ENCODE data around the gene NELFCD. TPM values are rescaled to one million over a fixed set of nuclear protein-coding genes. Genes with fewer than 3 reads are reported as not detected.

The NELFCD gene
- total RNA-seq, 4 donors from 2014 or later = 15.9 to 66.6 (median 41.3) TPM

DNA sequence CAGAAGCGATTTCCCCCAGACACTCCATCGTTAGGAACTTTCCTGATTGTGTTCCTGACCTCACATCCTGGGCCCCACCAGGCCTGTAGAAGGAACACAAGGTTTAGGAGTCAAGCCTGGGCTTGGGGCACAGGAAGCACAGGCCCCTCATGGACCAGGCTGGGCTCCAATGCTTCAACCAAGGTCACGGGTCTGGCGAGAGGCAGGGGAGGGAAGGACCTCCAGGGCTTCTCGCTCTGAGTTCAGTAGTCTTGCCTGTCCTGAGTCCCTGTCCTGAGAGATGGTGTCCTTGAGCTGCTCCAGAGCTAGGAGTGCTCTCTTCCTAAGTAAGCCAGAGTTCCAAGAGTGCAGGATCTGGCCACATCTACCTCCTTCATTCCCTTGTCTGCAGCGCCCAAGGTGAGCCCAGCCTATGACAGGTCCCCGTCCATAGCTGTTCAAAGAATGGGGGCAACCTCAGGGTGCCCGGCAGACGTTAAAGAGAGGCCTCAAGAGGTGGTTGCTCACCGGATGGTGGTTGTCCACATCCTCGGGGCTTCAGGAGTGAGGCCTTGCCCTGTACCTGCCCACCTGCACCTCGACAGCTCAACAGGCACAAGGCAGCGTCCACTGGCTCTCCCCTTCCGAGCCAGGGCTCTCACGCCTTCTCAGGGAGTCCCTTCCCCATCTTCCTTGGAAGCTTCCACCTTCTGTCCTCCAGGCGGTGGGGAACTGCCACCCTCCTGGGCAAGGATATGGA, 36.6 kb downstream of the NELFCD start:
- no peak for DNase-seq
- no peaks in the 10 kb centered on the region for H3K36me3 ChIP-seq
- H3K27ac ChIP-seq = no peak overlapping the region
- intact Hi-C loops (cut with DNase I; ENCODE audit: low total_unique reads) = no loop called here
- no peak overlapping the region for H3K4me3 ChIP-seq
- TF ChIP-seq, protein P1, sequence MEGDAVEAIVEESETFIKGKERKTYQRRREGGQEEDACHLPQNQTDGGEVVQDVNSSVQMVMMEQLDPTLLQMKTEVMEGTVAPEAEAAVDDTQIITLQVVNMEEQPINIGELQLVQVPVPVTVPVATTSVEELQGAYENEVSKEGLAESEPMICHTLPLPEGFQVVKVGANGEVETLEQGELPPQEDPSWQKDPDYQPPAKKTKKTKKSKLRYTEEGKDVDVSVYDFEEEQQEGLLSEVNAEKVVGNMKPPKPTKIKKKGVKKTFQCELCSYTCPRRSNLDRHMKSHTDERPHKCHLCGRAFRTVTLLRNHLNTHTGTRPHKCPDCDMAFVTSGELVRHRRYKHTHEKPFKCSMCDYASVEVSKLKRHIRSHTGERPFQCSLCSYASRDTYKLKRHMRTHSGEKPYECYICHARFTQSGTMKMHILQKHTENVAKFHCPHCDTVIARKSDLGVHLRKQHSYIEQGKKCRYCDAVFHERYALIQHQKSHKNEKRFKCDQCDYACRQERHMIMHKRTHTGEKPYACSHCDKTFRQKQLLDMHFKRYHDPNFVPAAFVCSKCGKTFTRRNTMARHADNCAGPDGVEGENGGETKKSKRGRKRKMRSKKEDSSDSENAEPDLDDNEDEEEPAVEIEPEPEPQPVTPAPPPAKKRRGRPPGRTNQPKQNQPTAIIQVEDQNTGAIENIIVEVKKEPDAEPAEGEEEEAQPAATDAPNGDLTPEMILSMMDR (IDR thresholded peaks at IDR 0.05) = no peak
- no peak for TF ChIP-seq POLR2A (IDR thresholded peaks at IDR 0.05)
- no peaks in the 10 kb centered on the region for H3K27me3 ChIP-seq
- no peaks in the 10 kb centered on the region for H3K9me3 ChIP-seq
- no peaks in the 10 kb centered on the region for H3K4me1 ChIP-seq

DNA sequence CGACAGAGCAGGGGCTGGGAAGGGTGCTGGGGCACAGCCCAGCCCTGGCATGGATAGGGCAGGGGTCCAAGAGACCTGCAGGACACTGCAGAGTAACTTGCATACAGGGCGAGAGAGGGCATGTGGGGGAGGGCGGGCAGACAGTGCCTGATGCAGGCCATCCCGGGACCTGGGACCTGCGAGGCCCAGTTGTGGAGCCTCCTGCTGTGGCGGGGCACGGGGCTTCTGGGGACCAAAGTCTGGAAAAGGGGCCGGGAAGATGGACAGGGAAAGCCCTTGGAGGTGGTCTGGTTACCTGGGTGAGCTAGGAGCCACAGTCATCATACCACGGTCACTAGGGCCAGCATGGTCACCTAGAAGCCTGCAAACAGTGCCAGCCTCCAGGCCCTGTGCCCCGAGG, 37.8 kb downstream of the NELFCD start:
- intact Hi-C loops (cut with DNase I; ENCODE audit: low total_unique reads) = no loop called here
- Histone ChIP-seq H3K27me3 (no peaks in the 10 kb centered on the region), H3K27ac (no peak overlapping the region), H3K9me3 (no peaks in the 10 kb centered on the region), H3K4me1 (no peaks in the 10 kb centered on the region), H3K4me3 (no peak overlapping the region), H3K36me3 (no peaks in the 10 kb centered on the region)
- DNase-seq = no peak
- no peak for TF ChIP-seq POLR2A (IDR thresholded peaks at IDR 0.05)
- TF ChIP-seq, protein P1 (IDR thresholded peaks at IDR 0.05) = no peak

DNA sequence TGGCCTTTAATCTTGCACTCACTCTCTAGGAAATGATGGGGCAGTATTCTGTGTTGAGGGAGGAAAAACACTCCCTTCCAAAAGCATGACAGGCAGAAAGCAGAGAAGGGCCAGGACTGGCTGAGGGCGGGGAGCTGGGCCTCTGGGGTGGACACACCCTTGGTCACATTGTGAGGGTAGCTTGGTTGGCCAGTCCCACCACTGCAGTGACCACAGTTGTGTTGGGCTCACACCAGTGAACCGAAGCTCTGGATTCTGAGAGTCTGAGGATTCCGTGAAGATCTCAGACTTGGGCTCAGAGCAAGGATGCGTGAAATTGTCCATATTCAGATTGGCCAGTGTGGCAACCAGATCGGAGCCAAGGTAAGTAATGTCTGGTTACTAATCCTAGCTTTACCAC, 38.2 kb downstream of the NELFCD start, which contains the start of gene TUBB1:
Gene TUBB1 (plus strand): TSS at position 213 of the 400 bp plus-strand sequence. CDS start 94 bp downstream, at position 307.
- no peak for TF ChIP-seq POLR2A (IDR thresholded peaks at IDR 0.05)
- TF ChIP-seq, protein P1 (IDR thresholded peaks at IDR 0.05) = no peak
- Histone ChIP-seq H3K27ac (no peak within 1 kb of the TSS), H3K27me3 (no peaks in the 10 kb centered on the region), H3K4me1 (no peaks in the 10 kb centered on the region), H3K4me3 (no peak within 1 kb of the TSS), H3K36me3 (no peaks in the 10 kb centered on the region), H3K9me3 (no peaks in the 10 kb centered on the region)
- no peak for DNase-seq
- intact Hi-C loops (cut with DNase I; ENCODE audit: low total_unique reads) = no loop called here

DNA sequence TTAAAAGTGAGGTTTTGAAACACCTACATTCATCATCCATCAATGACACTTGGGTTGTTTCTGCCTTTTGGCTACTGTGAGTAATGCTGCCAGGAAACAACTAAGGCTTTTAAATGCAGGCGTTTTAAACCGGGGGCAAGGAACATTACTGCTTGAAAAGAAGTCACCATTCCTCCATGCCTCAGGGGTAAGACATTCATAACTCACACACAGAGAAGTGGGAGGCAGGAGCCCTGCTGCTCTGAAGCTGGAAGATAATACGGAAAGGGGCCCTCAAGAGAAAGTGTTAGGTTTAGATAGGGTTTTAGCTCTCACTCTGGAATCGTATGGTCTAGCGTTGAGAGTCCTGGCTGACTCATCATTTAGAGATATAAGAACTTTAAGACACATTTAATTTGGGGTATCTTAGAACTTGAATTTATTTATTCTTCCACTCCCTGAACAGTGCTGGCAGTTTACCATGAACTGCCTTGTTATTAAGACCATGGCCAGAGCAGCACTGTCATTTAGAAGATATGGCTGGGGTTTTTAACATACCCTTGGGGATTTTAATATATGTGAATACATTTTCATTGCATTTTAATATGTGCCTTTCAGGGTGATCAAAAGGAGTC, 40.0 kb downstream of the NELFCD start:
- H3K27ac ChIP-seq = no peak overlapping the region
- H3K9me3 ChIP-seq = no peaks in the 10 kb centered on the region
- H3K36me3 ChIP-seq = no peaks in the 10 kb centered on the region
- no peaks in the 10 kb centered on the region for H3K4me1 ChIP-seq
- H3K27me3 ChIP-seq = no peaks in the 10 kb centered on the region
- no peak for TF ChIP-seq POLR2A (IDR thresholded peaks at IDR 0.05)
- TF ChIP-seq, protein P1 (IDR thresholded peaks at IDR 0.05) = no peak
- DNase-seq = no peak
- H3K4me3 ChIP-seq = no peak overlapping the region
- intact Hi-C loops (cut with DNase I; ENCODE audit: low total_unique reads) = no loop called here

DNA sequence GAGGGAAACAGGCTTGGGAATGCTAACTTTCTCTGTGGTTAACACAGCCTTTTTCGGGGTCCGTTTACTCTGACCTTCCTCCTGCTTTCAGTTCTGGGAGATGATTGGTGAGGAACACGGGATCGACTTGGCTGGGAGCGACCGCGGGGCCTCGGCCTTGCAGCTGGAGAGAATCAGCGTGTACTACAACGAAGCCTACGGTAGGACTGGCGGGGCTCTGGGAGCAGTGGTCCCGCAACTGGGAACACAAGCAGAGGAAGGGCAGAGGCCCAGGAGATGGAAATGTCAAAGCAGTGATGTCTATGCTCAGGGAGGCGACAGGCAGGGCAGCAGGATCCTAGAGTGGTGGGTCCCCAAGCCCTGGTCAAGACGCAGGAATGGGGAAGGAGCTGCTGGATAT, 41.7 kb downstream of the NELFCD start:
- no peak for TF ChIP-seq POLR2A (IDR thresholded peaks at IDR 0.05)
- TF ChIP-seq, protein P1 (IDR thresholded peaks at IDR 0.05) = no peak
- intact Hi-C loops (cut with DNase I; ENCODE audit: low total_unique reads) = no loop called here
- H3K27me3 ChIP-seq = no peaks in the 10 kb centered on the region
- no peak overlapping the region for H3K27ac ChIP-seq
- H3K4me1 ChIP-seq = peaks cover 0 to 3% of the 10 kb centered on the region in 2 donors
- no peak for DNase-seq
- no peak overlapping the region for H3K4me3 ChIP-seq
- no peaks in the 10 kb centered on the region for H3K9me3 ChIP-seq
- H3K36me3 ChIP-seq = no peaks in the 10 kb centered on the region
